OCI-LY1 (cell line): ENCODE measurements around the gene VIPAS39.

Experiments
- CTCF ChIP-seq: fragments of 200-600 bp; sonication (generic), shearing (Covaris generic); IDR thresholded peaks from 2 replicates; pipeline ENCODE4 v1.5.1; 2017; ENCODE audit warnings: mild to moderate bottlenecking, antibody characterized with exemption, low read length, moderate library complexity, mixed read lengths
- EZH2 ChIP-seq: fragments of 200-600 bp; sonication (generic), shearing (Covaris generic); IDR thresholded peaks from 2 replicates; pipeline ENCODE4 v1.8.0; 2017; ENCODE audit warnings: borderline replicate concordance, mixed run types, mild to moderate bottlenecking, antibody characterized with exemption, low read length, moderate library complexity, mixed read lengths

GRCh38 chr14:77474479-77475177 is 17.2 kb upstream of the VIPAS39 start:
- TF ChIP-seq CTCF (no peak), EZH2 (no peak)
